HepG2 (cell line): Measurements from ENCODE around the gene SLC5A10.

ENCODE experiments used
- AGO2 ChIP-seq: fragments of 200-400 bp; formaldehyde crosslinking; optimal IDR thresholded peaks from 2 replicates; pipeline ENCODE3; 2017; ENCODE audit warnings: mild to moderate bottlenecking, low read depth, low read length, moderate library complexity
- CREM ChIP-seq, 2 experiments: sonication (generic) in 1 of 2; formaldehyde crosslinking in 1 of 2; IDR thresholded peaks; 2 replicates each; pipeline versions ENCODE4 v1.4.0 to v1.6.1; 2016 to 2020; ENCODE audit warnings: antibody characterized with exemption in 1 of 2, mild to moderate bottlenecking in 1 of 2, missing genetic modification reagents in 1 of 2
- NCOA2 ChIP-seq: sonication (generic); formaldehyde crosslinking; IDR thresholded peaks from 2 replicates; pipeline ENCODE4 v1.8.0; 2022; ENCODE audit warnings: inconsistent platforms
- ZNF326 ChIP-seq: sonication (generic); formaldehyde crosslinking; IDR thresholded peaks from 2 replicates; pipeline ENCODE4 v1.4.0; 2020; ENCODE audit warnings: missing genetic modification reagents, borderline replicate concordance
- TF ChIP-seq, protein P1 (sequence below): IDR thresholded peaks from 2 replicates; pipeline ENCODE4 v1.6.1; 2016; ENCODE audit warnings: low read depth, borderline replicate concordance
- TF ChIP-seq, protein P2 (sequence below): sonication (generic); formaldehyde crosslinking; IDR thresholded peaks from 2 replicates; pipeline ENCODE4 v1.8.0; 2022; ENCODE audit warnings: mild to moderate bottlenecking, missing genetic modification reagents, moderate library complexity

DNA sequence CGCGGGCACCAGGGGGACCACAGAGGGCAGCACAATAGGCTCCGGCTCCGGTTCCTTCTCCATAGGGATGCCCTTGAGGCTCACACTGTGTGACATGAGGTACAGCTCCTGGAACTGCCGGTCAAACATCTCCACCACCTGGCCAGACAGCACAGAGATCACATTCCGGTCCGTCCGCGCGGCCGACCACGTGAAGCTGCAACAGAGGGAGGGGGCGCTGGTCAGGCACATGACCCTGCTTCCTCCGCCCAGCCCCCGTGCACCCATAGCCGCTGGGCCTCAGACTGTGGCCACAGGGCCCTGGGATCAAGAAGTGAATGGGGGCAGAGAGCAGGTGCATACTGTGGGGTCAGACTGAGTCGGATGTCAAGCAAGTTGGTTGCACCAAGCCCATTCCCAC, 26.7 kb downstream of the SLC5A10 start:
- TF ChIP-seq NCOA2 (CRISPR knock-in tag): no peak
- TF ChIP-seq, protein P1, sequence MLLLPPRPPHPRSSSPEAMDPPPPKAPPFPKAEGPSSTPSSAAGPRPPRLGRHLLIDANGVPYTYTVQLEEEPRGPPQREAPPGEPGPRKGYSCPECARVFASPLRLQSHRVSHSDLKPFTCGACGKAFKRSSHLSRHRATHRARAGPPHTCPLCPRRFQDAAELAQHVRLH (CRISPR knock-in tag): no peak
- TF ChIP-seq, protein P2, sequence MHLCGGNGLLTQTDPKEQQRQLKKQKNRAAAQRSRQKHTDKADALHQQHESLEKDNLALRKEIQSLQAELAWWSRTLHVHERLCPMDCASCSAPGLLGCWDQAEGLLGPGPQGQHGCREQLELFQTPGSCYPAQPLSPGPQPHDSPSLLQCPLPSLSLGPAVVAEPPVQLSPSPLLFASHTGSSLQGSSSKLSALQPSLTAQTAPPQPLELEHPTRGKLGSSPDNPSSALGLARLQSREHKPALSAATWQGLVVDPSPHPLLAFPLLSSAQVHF: no peak
- no peak for TF ChIP-seq CREM (IDR thresholded peaks at IDR 0.05)
- no peak for TF ChIP-seq CREM (CRISPR knock-in tag; IDR thresholded peaks at IDR 0.05)
- no peak for TF ChIP-seq AGO2
- TF ChIP-seq ZNF326 (CRISPR knock-in tag): no peak
